MM.1S (cell line): ENCODE data around the gene OR13C2.

Experiments used
- DNase-seq: peaks from one replicate; pipeline ENCODE4 v3.0.0-alpha.2; 2015
- H2AFZ ChIP-seq: fragments of 300-600 bp; sonication (generic); 2 replicates; pipeline ENCODE4 v1.6.0; 2016; ENCODE audit warnings: antibody characterized with exemption, low read length
- H3F3A ChIP-seq: fragments of 300-600 bp; sonication (generic); 2 replicates; pipeline ENCODE4 v1.6.1; 2016; ENCODE audit warnings: mild to moderate bottlenecking, antibody characterized with exemption, low read length, moderate library complexity, mixed read lengths; ENCODE audit not compliant: insufficient read depth
- H3K27ac ChIP-seq: fragments of 300-600 bp; sonication (generic); 2 replicates; pipeline ENCODE4 v1.5.1; 2016; ENCODE audit warnings: mild to moderate bottlenecking, low read length
- H3K27me3 ChIP-seq: fragments of 300-600 bp; sonication (generic); replicated peaks from 2 replicates; pipeline ENCODE4 v1.6.0; 2016; ENCODE audit warnings: low read length; ENCODE audit not compliant: insufficient read depth
- H3K36me3 ChIP-seq: fragments of 300-600 bp; sonication (generic); replicated peaks from 2 replicates; pipeline ENCODE4 v1.6.1; 2016; ENCODE audit warnings: mild to moderate bottlenecking, low read length, mixed read lengths; ENCODE audit not compliant: insufficient read depth
- H3K4me1 ChIP-seq: fragments of 300-600 bp; sonication (generic); 2 replicates; pipeline ENCODE4 v1.6.1; 2016; ENCODE audit warnings: low read length, mixed read lengths
- H3K4me2 ChIP-seq: fragments of 300-600 bp; sonication (generic); 2 replicates; pipeline ENCODE4 v1.6.0; 2016; ENCODE audit warnings: low read depth, low read length
- H3K4me3 ChIP-seq: fragments of 300-600 bp; sonication (generic); 2 replicates; pipeline ENCODE4 v1.5.1; 2016; ENCODE audit warnings: low read length, mixed read lengths
- H3K79me2 ChIP-seq: fragments of 300-600 bp; sonication (generic); 2 replicates; pipeline ENCODE4 v1.6.1; 2016; ENCODE audit warnings: mixed run types, low read length, mixed read lengths
- H3K9ac ChIP-seq: fragments of 300-600 bp; sonication (generic); 2 replicates; pipeline ENCODE4 v1.6.1; 2016; ENCODE audit warnings: low read length, mixed read lengths
- H3K9me2 ChIP-seq: fragments of 300-600 bp; sonication (generic); replicated peaks from 2 replicates; pipeline ENCODE4 v1.6.1; 2016; ENCODE audit warnings: mild to moderate bottlenecking, low read length, mixed read lengths; ENCODE audit not compliant: insufficient read depth
- H3K9me3 ChIP-seq: fragments of 300-600 bp; sonication (generic); replicated peaks from 2 replicates; pipeline ENCODE4 v1.6.1; 2016; ENCODE audit warnings: mild to moderate bottlenecking, low read length, mixed read lengths; ENCODE audit not compliant: insufficient read depth
- H4K20me1 ChIP-seq: fragments of 300-600 bp; sonication (generic); 2 replicates; pipeline ENCODE4 v1.6.1; 2016; ENCODE audit warnings: mild to moderate bottlenecking, low read length, moderate library complexity, mixed read lengths; ENCODE audit not compliant: insufficient read depth
- CTCF ChIP-seq: fragments of 300-600 bp; sonication (generic); IDR thresholded peaks from 2 replicates; pipeline ENCODE4 v1.5.1; 2016; ENCODE audit warnings: antibody characterized with exemption, low read length, mixed read lengths
- EZH2 ChIP-seq: fragments of 300-600 bp; sonication (generic); optimal IDR thresholded peaks from 2 replicates; pipeline ENCODE3; 2017; ENCODE audit warnings: low read depth, mild to moderate bottlenecking, antibody characterized with exemption, low read length, mixed read lengths
- EZH2phosphoT487 ChIP-seq: fragments of 300-600 bp; sonication (generic); IDR thresholded peaks from 2 replicates; pipeline ENCODE4 v1.6.1; 2018; ENCODE audit warnings: antibody characterized with exemption, low read length

Gene OR13C2

GRCh38 chr9:104575456-104575855 lies 30.0 kb downstream of the OR13C2 start:
- Histone ChIP-seq H3K36me3 (no peaks in the 10 kb centered on the region), H3K4me3 (no peak overlapping the region), H3K9ac (no peak overlapping the region), H3K4me1 (no peaks in the 10 kb centered on the region), H4K20me1 (no peaks in the 10 kb centered on the region), H3K27ac (no peak overlapping the region), H3K4me2 (no peak overlapping the region), H3K79me2 (no peaks in the 10 kb centered on the region), H2AFZ (no peak overlapping the region), H3K9me3 (no peaks in the 10 kb centered on the region), H3K9me2 (no peaks in the 10 kb centered on the region), H3K27me3 (no peaks in the 10 kb centered on the region), H3F3A (no peaks in the 10 kb centered on the region)
- no peak for TF ChIP-seq CTCF
- TF ChIP-seq EZH2phosphoT487 = no peak
- no peak for TF ChIP-seq EZH2
- no peak for DNase-seq

DNA sequence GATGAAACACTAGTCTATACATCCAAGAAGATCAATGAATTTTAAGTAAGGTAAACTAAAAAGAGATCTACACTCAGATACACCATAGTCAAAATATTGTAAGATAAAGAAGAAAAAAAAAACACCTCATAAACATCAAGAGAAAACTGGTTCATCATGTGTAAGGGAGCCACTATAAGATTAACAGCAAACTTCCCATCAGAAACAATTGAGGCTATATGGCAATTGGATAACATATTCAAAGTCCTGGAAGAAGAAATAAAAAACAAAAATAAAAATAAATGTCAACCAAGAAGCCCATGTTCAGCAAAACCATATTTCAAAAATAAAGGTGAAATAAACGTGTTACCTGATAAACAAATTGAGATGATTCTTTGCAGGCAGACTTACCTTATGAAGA lies 32.8 kb downstream of the OR13C2 start:
- H2AFZ ChIP-seq = no peak overlapping the region
- DNase-seq = no peak
- no peak overlapping the region for H3K4me2 ChIP-seq
- no peaks in the 10 kb centered on the region for H3K79me2 ChIP-seq
- no peaks in the 10 kb centered on the region for H3K4me1 ChIP-seq
- H3K4me3 ChIP-seq = no peak overlapping the region
- no peaks in the 10 kb centered on the region for H3K9me2 ChIP-seq
- H3K27me3 ChIP-seq = no peaks in the 10 kb centered on the region
- no peak overlapping the region for H3K27ac ChIP-seq
- H3K9me3 ChIP-seq = no peaks in the 10 kb centered on the region
- TF ChIP-seq CTCF = no peak
- no peak for TF ChIP-seq EZH2phosphoT487
- TF ChIP-seq EZH2 = no peak
- no peak overlapping the region for H3K9ac ChIP-seq
- no peaks in the 10 kb centered on the region for H4K20me1 ChIP-seq
- H3F3A ChIP-seq = no peaks in the 10 kb centered on the region
- H3K36me3 ChIP-seq = no peaks in the 10 kb centered on the region

DNA sequence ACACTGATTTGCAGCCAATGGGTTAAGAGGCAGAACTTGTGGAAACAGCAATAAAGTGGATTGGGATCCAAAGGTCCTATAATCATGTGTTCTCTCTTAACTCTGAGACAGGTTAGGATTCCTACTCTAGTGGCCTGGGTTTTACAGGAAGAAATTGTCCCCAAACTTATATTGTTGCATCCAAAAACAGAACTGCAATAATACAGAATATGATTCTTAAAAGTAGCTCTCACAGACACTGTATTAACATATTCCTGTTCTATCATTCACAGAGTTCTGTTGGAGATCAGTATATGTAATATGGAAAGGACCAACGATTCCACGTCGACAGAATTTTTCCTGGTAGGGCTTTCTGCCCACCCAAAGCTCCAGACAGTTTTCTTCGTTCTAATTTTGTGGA lies 36.6 kb downstream of the OR13C2 start, which contains the start of gene OR13C8:
Gene OR13C8, plus strand, starts transcription at position 301 of the 400 bp plus-strand sequence. Its CDS starts 0 bp downstream, at position 301.
- no peak within 1 kb of the TSS for H2AFZ ChIP-seq
- TF ChIP-seq EZH2 (no peak), EZH2phosphoT487 (no peak), CTCF (no peak)
- H3K4me1 ChIP-seq = no peaks in the 10 kb centered on the region

More for the DNA sequence above, 36.6 kb downstream of the OR13C2 start, which contains the start of gene OR13C8:
- H3K9me2 ChIP-seq = no peaks in the 10 kb centered on the region
- H3K4me3 ChIP-seq = no peak within 1 kb of the TSS
- H3K9ac ChIP-seq = no peak within 1 kb of the TSS
- no peak within 1 kb of the TSS for H3K27ac ChIP-seq
- H3K4me2 ChIP-seq = no peak within 1 kb of the TSS
- H3K79me2 ChIP-seq = no peaks in the 10 kb centered on the region
- no peaks in the 10 kb centered on the region for H3F3A ChIP-seq
- H3K9me3 ChIP-seq = no peaks in the 10 kb centered on the region
- DNase-seq = no peak
- H3K27me3 ChIP-seq = no peaks in the 10 kb centered on the region
- H3K36me3 ChIP-seq = no peaks in the 10 kb centered on the region
- no peaks in the 10 kb centered on the region for H4K20me1 ChIP-seq
